ENCODE results near the gene NOP16.

Gene NOP16

GRCh38 chr5:176362233-176362490 is 26.2 kb downstream of the NOP16 start:
- peak overlapping the region; percentile 96 for H3K4me3 ChIP-seq (ENCODE audit: low read depth, low read length)
- H3K9me3 ChIP-seq (ENCODE audit: control insufficient read depth, insufficient read depth, low read length) = no peaks in the 10 kb centered on the region
- H3K9ac ChIP-seq (ENCODE audit: low read depth, low read length) = no peak overlapping the region
- peaks cover 8% of the 10 kb centered on the region for H3K36me3 ChIP-seq (ENCODE audit: control insufficient read depth, insufficient read depth, low read length)
- H3K27me3 ChIP-seq (ENCODE audit: control insufficient read depth, insufficient read depth, low read length) = peaks cover 43% of the 10 kb centered on the region
- no peaks in the 10 kb centered on the region for H3K4me1 ChIP-seq (ENCODE audit: control insufficient read depth, insufficient read depth, low read length)

DNA sequence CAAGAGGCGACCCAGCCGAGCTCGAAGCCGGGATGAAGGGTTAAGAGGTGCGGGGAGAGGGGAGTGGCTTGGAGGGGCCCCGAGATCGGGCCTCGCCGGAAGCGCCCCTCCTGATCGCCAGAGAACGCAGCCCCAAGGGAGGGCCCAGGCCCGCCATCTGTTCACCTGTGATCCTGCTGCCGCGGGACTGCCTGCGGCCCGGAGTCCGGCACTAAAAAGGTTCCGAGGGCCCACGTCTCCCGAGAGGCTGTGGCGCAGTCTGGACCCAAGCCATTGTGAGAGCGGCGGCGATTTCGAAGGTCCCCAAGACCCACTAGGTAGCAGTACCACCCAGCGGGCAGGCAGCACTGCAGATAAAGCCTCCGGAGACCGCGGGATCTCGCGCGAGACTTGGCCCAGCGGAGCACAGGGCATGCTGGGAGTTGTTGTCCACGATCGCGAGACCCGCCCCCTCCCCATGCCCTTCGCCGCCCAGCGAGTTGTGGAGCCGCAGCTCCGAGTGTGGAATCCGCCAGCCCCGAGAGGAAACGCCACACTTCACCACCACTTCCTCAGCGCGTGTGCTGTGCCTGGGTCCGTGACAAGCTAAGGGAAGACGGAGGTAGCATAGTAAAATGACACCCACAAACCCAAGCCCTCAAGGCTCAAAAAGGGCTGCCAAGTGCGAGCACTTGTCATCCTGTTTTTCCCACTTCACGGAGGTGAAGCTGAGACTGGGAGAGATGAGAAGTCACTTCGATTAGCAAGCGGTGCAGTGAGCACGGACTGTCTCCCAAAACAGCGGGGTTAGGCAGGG is 26.8 kb downstream of the NOP16 start, which contains the start of gene KIAA1191:
Gene KIAA1191 (minus strand): TSS at position 328 of the 796 bp plus-strand sequence. CDS start 2,256 bp downstream, outside the sequence.
- peak within 1 kb of the TSS; percentile 90 for H3K9ac ChIP-seq (ENCODE audit: low read depth, low read length)
- peak within 1 kb of the TSS; percentile 96 for H3K4me3 ChIP-seq (ENCODE audit: low read depth, low read length)
- no peaks in the 10 kb centered on the region for H3K4me1 ChIP-seq (ENCODE audit: control insufficient read depth, insufficient read depth, low read length)
- peaks cover 40% of the 10 kb centered on the region for H3K27me3 ChIP-seq (ENCODE audit: control insufficient read depth, insufficient read depth, low read length)
- peaks cover 8% of the 10 kb centered on the region for H3K36me3 ChIP-seq (ENCODE audit: control insufficient read depth, insufficient read depth, low read length)
- H3K9me3 ChIP-seq (ENCODE audit: control insufficient read depth, insufficient read depth, low read length) = no peaks in the 10 kb centered on the region

DNA sequence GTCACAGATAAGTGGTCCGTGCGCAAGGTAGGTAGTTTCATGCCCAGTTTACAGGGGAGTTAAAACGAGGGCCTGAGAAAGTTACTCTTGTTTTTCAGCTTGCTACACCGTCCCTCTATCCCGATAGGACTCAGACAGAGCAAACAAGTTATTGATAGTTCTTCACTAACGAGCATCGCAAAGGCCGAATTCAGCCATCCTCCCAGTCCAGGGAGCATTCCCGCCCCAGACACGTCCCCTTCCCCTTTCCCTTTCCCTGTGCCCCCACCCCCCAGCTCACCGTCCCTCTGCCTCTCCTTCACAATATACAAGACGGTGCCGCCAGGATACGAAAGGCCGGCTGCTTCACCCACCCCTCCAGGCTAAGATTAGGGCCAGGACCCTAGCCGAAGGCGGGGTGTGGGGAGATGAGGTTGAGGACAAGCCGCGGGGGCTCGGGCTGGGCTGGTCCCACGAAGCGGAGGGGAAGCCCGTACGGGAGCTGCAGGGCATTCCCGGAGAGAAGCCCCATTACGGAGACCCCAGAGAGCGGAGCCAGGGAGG is 27.4 kb downstream of the NOP16 start:
- H3K27me3 ChIP-seq (ENCODE audit: control insufficient read depth, insufficient read depth, low read length) = peaks cover 34% of the 10 kb centered on the region
- H3K9me3 ChIP-seq (ENCODE audit: control insufficient read depth, insufficient read depth, low read length) = no peaks in the 10 kb centered on the region
- H3K4me3 ChIP-seq (ENCODE audit: low read depth, low read length) = peak overlapping the region; percentile 96
- H3K36me3 ChIP-seq (ENCODE audit: control insufficient read depth, insufficient read depth, low read length) = peaks cover 8% of the 10 kb centered on the region
- no peaks in the 10 kb centered on the region for H3K4me1 ChIP-seq (ENCODE audit: control insufficient read depth, insufficient read depth, low read length)
- H3K9ac ChIP-seq (ENCODE audit: low read depth, low read length) = peak overlapping the region; percentile 90

DNA sequence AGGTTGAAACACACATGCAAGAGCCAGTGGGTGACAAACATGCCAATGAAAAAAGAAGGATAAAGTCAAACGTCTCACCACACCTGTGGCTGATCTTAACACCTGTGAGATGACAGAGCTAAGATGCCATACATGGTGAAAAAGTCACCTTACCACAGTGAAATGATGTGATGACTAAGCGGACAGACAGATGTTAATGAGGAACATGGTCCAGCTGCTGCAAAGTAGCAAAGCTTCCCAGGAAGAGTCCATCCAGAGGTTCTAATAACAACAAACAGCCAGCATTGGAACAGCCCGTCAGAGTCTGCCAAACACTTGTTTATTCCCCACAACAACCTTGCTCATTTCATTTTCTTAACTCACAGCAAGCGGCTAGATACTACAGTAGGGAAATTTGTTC is 28.7 kb downstream of the NOP16 start:
- Histone ChIP-seq H3K36me3 (ENCODE audit: control insufficient read depth, insufficient read depth, low read length) (peaks cover 8% of the 10 kb centered on the region), H3K4me3 (ENCODE audit: low read depth, low read length) (peak overlapping the region; percentile 11), H3K27me3 (ENCODE audit: control insufficient read depth, insufficient read depth, low read length) (peaks cover 26% of the 10 kb centered on the region), H3K9me3 (ENCODE audit: control insufficient read depth, insufficient read depth, low read length) (no peaks in the 10 kb centered on the region), H3K9ac (ENCODE audit: low read depth, low read length) (no peak overlapping the region), H3K4me1 (ENCODE audit: control insufficient read depth, insufficient read depth, low read length) (no peaks in the 10 kb centered on the region)

DNA sequence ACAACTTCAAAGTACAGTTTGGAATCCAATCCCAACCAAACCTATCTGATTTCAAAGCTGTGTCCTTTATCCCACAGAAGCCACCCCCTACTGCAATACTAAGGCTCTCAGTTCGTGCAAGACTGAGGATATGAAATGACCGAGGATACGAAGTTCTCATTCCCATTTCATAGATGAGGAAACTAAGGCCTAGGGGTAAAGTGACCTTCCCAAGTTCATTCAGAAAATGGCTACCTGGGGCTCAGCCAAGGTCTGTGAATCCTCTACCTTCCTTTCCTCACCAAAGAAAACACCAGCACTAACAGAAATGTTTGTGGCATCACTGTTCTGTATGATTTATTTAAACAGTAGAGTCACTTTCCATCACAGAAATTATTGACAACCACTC is 32.2 kb downstream of the NOP16 start:
- H3K4me1 ChIP-seq (ENCODE audit: control insufficient read depth, insufficient read depth, low read length) = no peaks in the 10 kb centered on the region
- H3K4me3 ChIP-seq (ENCODE audit: low read depth, low read length) = no peak overlapping the region
- H3K9me3 ChIP-seq (ENCODE audit: control insufficient read depth, insufficient read depth, low read length) = no peaks in the 10 kb centered on the region
- H3K9ac ChIP-seq (ENCODE audit: low read depth, low read length) = no peak overlapping the region
- H3K27me3 ChIP-seq (ENCODE audit: control insufficient read depth, insufficient read depth, low read length) = no peaks in the 10 kb centered on the region
- H3K36me3 ChIP-seq (ENCODE audit: control insufficient read depth, insufficient read depth, low read length) = peaks cover 23% of the 10 kb centered on the region

DNA sequence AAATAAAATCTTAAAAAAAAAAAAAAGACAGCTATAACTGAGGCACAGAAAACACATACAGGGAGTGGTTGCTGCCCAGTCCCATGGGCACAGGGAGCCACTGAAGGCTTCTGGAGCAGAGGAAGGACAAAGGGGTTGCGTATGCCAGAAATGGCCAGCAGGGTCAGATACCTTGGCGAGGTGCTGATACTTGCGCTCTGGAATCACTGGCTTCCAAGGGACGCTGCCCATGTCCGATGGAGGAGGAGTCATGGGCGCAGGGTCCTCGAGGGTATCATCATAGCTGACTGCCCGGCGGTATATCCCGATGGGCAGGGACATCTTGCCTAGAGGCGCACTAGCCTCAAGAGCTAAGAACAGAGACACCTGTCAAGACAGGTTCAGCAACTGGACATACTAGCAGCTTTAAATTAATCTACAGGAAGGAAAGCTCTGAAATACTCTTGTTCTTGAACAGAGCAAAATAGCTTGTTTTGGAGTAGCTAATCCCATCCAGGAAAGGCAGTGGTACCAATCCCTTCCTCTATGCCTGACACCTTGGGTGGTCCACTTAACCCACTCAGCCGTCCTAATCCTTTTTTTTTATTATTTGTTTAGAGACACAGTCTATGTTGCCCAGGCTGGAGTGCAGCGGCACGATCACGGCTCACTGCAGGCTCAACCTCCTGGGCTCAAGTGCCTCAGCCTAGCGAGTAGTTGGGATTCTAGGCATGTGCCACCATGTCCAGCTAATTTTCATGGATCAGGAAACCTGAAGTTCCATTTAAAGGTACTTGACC is 32.8 kb downstream of the NOP16 start:
- Histone ChIP-seq H3K4me3 (ENCODE audit: low read depth, low read length) (no peak overlapping the region), H3K27me3 (ENCODE audit: control insufficient read depth, insufficient read depth, low read length) (no peaks in the 10 kb centered on the region), H3K4me1 (ENCODE audit: control insufficient read depth, insufficient read depth, low read length) (no peaks in the 10 kb centered on the region), H3K9me3 (ENCODE audit: control insufficient read depth, insufficient read depth, low read length) (no peaks in the 10 kb centered on the region), H3K9ac (ENCODE audit: low read depth, low read length) (no peak overlapping the region), H3K36me3 (ENCODE audit: control insufficient read depth, insufficient read depth, low read length) (peaks cover 23% of the 10 kb centered on the region)

- Histone ChIP-seq H3K9me3 (ENCODE audit: control insufficient read depth, insufficient read depth, low read length) (no peaks in the 10 kb centered on the region), H3K9ac (ENCODE audit: low read depth, low read length) (no peak overlapping the region), H3K27me3 (ENCODE audit: control insufficient read depth, insufficient read depth, low read length) (no peaks in the 10 kb centered on the region), H3K4me1 (ENCODE audit: control insufficient read depth, insufficient read depth, low read length) (no peaks in the 10 kb centered on the region), H3K36me3 (ENCODE audit: control insufficient read depth, insufficient read depth, low read length) (peaks cover 32% of the 10 kb centered on the region), H3K4me3 (ENCODE audit: low read depth, low read length) (no peak overlapping the region)
Measured at GRCh38 chr5:176353533-176353932, 34.9 kb downstream of the NOP16 start.

GRCh38 chr5:176352116-176352878 is 36.1 kb downstream of the NOP16 start:
- no peaks in the 10 kb centered on the region for H3K9me3 ChIP-seq (ENCODE audit: control insufficient read depth, insufficient read depth, low read length)
- no peak overlapping the region for H3K9ac ChIP-seq (ENCODE audit: low read depth, low read length)
- no peak overlapping the region for H3K4me3 ChIP-seq (ENCODE audit: low read depth, low read length)
- peaks cover 31% of the 10 kb centered on the region for H3K36me3 ChIP-seq (ENCODE audit: control insufficient read depth, insufficient read depth, low read length)
- H3K27me3 ChIP-seq (ENCODE audit: control insufficient read depth, insufficient read depth, low read length) = no peaks in the 10 kb centered on the region
- no peaks in the 10 kb centered on the region for H3K4me1 ChIP-seq (ENCODE audit: control insufficient read depth, insufficient read depth, low read length)

DNA sequence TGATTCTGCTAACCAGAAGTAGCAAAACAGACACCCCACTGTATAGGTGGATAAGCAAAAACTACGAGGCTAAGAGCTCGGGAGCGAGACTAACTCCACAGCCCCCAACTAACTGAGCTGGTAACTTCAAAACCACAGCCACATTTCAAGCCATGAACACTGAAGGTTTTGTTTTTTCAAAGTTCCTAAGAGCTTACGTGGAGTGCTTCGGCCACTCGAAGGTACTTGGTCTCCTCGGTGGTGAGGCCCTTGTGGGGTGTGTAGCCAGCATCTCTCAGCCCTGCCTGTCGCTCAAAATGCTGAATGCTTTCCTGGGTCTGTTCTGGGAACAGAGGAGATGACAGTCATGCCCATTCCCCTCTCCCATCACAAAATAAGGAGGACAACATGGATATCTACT is 38.0 kb downstream of the NOP16 start:
- no peak overlapping the region for H3K4me3 ChIP-seq (ENCODE audit: low read depth, low read length)
- H3K27me3 ChIP-seq (ENCODE audit: control insufficient read depth, insufficient read depth, low read length) = no peaks in the 10 kb centered on the region
- no peak overlapping the region for H3K9ac ChIP-seq (ENCODE audit: low read depth, low read length)
- H3K36me3 ChIP-seq (ENCODE audit: control insufficient read depth, insufficient read depth, low read length) = peaks cover 33% of the 10 kb centered on the region
- H3K9me3 ChIP-seq (ENCODE audit: control insufficient read depth, insufficient read depth, low read length) = no peaks in the 10 kb centered on the region
- H3K4me1 ChIP-seq (ENCODE audit: control insufficient read depth, insufficient read depth, low read length) = no peaks in the 10 kb centered on the region

DNA sequence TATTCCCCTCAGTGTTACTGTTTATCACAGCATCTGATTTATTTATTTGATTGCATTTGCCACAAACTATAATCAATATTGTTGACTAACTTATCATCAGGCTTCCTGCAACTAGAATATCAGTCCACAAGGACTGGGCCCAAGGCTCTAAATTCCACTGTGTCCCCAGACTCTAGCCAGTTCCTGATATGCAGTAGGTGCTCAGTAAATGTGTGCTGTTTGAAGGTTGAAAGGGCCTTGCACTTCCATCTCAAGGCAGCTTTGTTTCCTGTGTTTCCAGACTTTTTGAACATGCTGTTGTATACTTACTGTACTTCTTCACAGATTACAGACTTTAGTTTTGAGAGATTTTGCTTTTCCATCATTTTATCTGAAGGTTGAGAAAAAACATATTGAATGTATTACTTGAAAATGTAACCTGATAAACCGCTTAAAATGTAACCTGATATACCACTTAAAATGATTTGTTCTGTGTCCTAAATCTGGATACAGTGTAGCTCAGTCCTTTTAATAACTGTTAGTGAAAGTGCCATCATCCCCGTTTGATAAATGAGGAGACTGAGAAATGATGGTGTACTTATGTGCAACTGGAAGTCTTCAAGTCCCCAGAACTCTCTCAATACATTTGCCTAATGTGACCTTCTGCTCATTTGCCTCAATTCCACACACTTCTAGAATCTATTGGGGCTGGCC is 45.5 kb downstream of the NOP16 start:
- H3K36me3 ChIP-seq (ENCODE audit: control insufficient read depth, insufficient read depth, low read length) = peaks cover 2% of the 10 kb centered on the region
- no peaks in the 10 kb centered on the region for H3K4me1 ChIP-seq (ENCODE audit: control insufficient read depth, insufficient read depth, low read length)
- H3K27me3 ChIP-seq (ENCODE audit: control insufficient read depth, insufficient read depth, low read length) = no peaks in the 10 kb centered on the region
- H3K9me3 ChIP-seq (ENCODE audit: control insufficient read depth, insufficient read depth, low read length) = no peaks in the 10 kb centered on the region
- no peak overlapping the region for H3K9ac ChIP-seq (ENCODE audit: low read depth, low read length)
- H3K4me3 ChIP-seq (ENCODE audit: low read depth, low read length) = no peak overlapping the region

GRCh38 chr5:176342158-176342483 is 46.3 kb downstream of the NOP16 start:
- Histone ChIP-seq H3K9ac (ENCODE audit: low read depth, low read length) (no peak overlapping the region), H3K4me1 (ENCODE audit: control insufficient read depth, insufficient read depth, low read length) (no peaks in the 10 kb centered on the region), H3K27me3 (ENCODE audit: control insufficient read depth, insufficient read depth, low read length) (no peaks in the 10 kb centered on the region), H3K4me3 (ENCODE audit: low read depth, low read length) (no peak overlapping the region), H3K9me3 (ENCODE audit: control insufficient read depth, insufficient read depth, low read length) (no peaks in the 10 kb centered on the region), H3K36me3 (ENCODE audit: control insufficient read depth, insufficient read depth, low read length) (peaks cover 2% of the 10 kb centered on the region)

Measured in iPS-15b (cell line).